K562 (cell line): Measurements from ENCODE around the gene GXYLT2. TPM values are rescaled to one million over a fixed set of nuclear protein-coding genes. Genes with fewer than 3 reads are reported as not detected.

ENCODE experiments used
- ATAC-seq: fragments of 200-7000 bp; cut with Tn5 transposase; 3 replicates; pipeline ENCODE4 v1.9.1; 2020; ENCODE audit warnings: moderate library complexity
- BruUV-seq: library from RNA; stranded (reverse); fragments of 400-500 nt; replicated peaks from 2 replicates; lab custom pipeline; 2021; lab: Mats Ljungman, UMichigan
- CTCF ChIA-PET: fragments of 300-600 bp; formaldehyde crosslinking; extraction: SDS; loops from one replicate; lab custom pipeline; 2021; ENCODE audit warnings: low intra/inter-chr PET ratio; lab: Yijun Ruan, JAX
- POLR2A ChIA-PET: fragments of 300-600, 350-650 bp; sonication (Branson Sonifier 250); formaldehyde crosslinking; extraction: SDS; loops from one replicate; lab custom pipeline; 2021; ENCODE audit warnings: antibody characterized with exemption, inconsistent platforms; lab: Yijun Ruan, JAX
- DNase-seq, 4 experiments: peaks; one replicate each; pipeline versions ENCODE4 v3.0.0 to v3.0.0-alpha.2; 2011 to 2018; ENCODE audit warnings: low spot score in 3 of 4, mixed read lengths in 3 of 4; ENCODE audit errors: extremely low read depth in 1 of 4
- FAIRE-seq: peaks from 2 replicates; lab custom pipeline; 2011; peaks lifted over from hg19 to GRCh38; lab: Jason Lieb, UNC
- H2AFZ ChIP-seq: 2 replicates; pipeline ENCODE4 v1.6.0; 2011; ENCODE audit warnings: low read depth, low read length, control low read depth, inconsistent platforms
- H3K27ac ChIP-seq: fragments of 200-600 bp; 3 replicates; pipeline ENCODE4 v1.8.0; 2011; ENCODE audit warnings: low read depth, mild to moderate bottlenecking, control low read depth, inconsistent platforms, low read length, moderate library complexity, mixed read lengths; ENCODE audit errors: extremely low read depth
- H3K27me3 ChIP-seq, 2 experiments: fragments of 300-600 bp in 1 of 2; 2 replicates in 1 of 2; 3 replicates in 1 of 2; pipeline versions ENCODE4 v1.6.0 to v1.8.0; 2011; ENCODE audit warnings: inconsistent platforms in 2 of 2, low read length in 2 of 2, mild to moderate bottlenecking in 1 of 2, mixed read lengths in 1 of 2, moderate library complexity in 1 of 2; ENCODE audit not compliant: control insufficient read depth in 2 of 2, insufficient read depth in 2 of 2
- H3K36me3 ChIP-seq: fragments of 300-600 bp; 3 replicates; pipeline ENCODE4 v1.8.0; 2011; ENCODE audit warnings: mild to moderate bottlenecking, low read length, inconsistent platforms; ENCODE audit not compliant: control insufficient read depth, insufficient read depth
- H3K4me1 ChIP-seq, 2 experiments: fragments of 200-600 bp in 1 of 2; replicated peaks in 1 of 2; 2 replicates in 1 of 2; 3 replicates in 1 of 2; pipeline versions ENCODE4 v1.5.1 to v1.8.0; 2011; ENCODE audit warnings: inconsistent platforms in 2 of 2, low read length in 2 of 2, mild to moderate bottlenecking in 1 of 2, mixed read lengths in 1 of 2, moderate library complexity in 1 of 2; ENCODE audit not compliant: control insufficient read depth in 2 of 2, insufficient read depth in 2 of 2
- H3K4me2 ChIP-seq: 2 replicates; pipeline ENCODE4 v1.6.1; 2011; ENCODE audit warnings: low read length, control low read depth, inconsistent platforms, mixed read lengths; ENCODE audit not compliant: insufficient read depth
- H3K4me3 ChIP-seq: fragments of 200-600 bp; sonication (generic), shearing (Covaris generic); 2 replicates; pipeline ENCODE4 v1.5.1; 2016; ENCODE audit warnings: control low read depth, inconsistent platforms
- H3K79me2 ChIP-seq: fragments of 200-600 bp; 3 replicates; pipeline ENCODE4 v1.8.0; 2011; ENCODE audit warnings: low read length, inconsistent platforms; ENCODE audit not compliant: control insufficient read depth, insufficient read depth
- H3K9ac ChIP-seq, 2 experiments: 2 replicates each; pipeline versions ENCODE4 v1.6.0 to v1.6.1; 2011; ENCODE audit warnings: low read depth in 2 of 2, low read length in 2 of 2, control low read depth in 1 of 2, inconsistent platforms in 1 of 2, mild to moderate bottlenecking in 1 of 2, mixed read lengths in 1 of 2; ENCODE audit not compliant: insufficient read depth in 1 of 2
- H3K9me1 ChIP-seq: one replicate; pipeline ENCODE4 v1.6.0; 2011; ENCODE audit warnings: inconsistent platforms, mild to moderate bottlenecking, low read length, moderate library complexity; ENCODE audit not compliant: control insufficient read depth, insufficient read depth
- H3K9me3 ChIP-seq: replicated peaks from 2 replicates; pipeline ENCODE4 v1.5.1; 2011; ENCODE audit warnings: low read depth, low read length, inconsistent platforms; ENCODE audit not compliant: control insufficient read depth, insufficient read depth
- H4K20me1 ChIP-seq: replicated peaks from 2 replicates; pipeline ENCODE4 v1.6.1; 2011; ENCODE audit warnings: low read length, inconsistent platforms, mixed read lengths; ENCODE audit not compliant: control insufficient read depth, insufficient read depth
- BCOR ChIP-seq: fragments of 450-650 bp; IDR thresholded peaks from 2 replicates; pipeline ENCODE4 v1.6.1; 2016
- HDAC2 ChIP-seq: fragments of 450-650 bp; IDR thresholded peaks from 2 replicates; pipeline ENCODE4 v1.6.1; 2016; ENCODE audit warnings: mild to moderate bottlenecking
- KDM1A ChIP-seq, 2 experiments: fragments of 450-650 bp; IDR thresholded peaks; 2 replicates each; pipeline ENCODE4 v1.6.1; 2016; ENCODE audit warnings: mild to moderate bottlenecking in 2 of 2
- PRPF4 ChIP-seq: fragments of 200-400 bp; formaldehyde crosslinking; IDR thresholded peaks from one replicate; pipeline ENCODE4 v1.6.1; 2017; ENCODE audit warnings: low read length, low read depth, mild to moderate bottlenecking; ENCODE audit not compliant: insufficient read depth, poor library complexity, severe bottlenecking
- RBM25 ChIP-seq: fragments of 200-400 bp; formaldehyde crosslinking; IDR thresholded peaks from 2 replicates; pipeline ENCODE4 v1.6.1; 2018; ENCODE audit warnings: low read length, low read depth, moderate library complexity; ENCODE audit not compliant: severe bottlenecking
- RCOR1 ChIP-seq, 2 experiments: IDR thresholded peaks; 2 replicates each; pipeline ENCODE4 v1.6.1; 2012; ENCODE audit warnings: low read depth in 2 of 2, low read length in 2 of 2, borderline replicate concordance in 1 of 2, improper control_type of control experiment in 1 of 2
- SPI1 ChIP-seq: IDR thresholded peaks from 2 replicates; pipeline ENCODE4 v1.6.1; 2011; ENCODE audit warnings: low read depth, low read length, control low read depth, borderline replicate concordance
- ZNF324 ChIP-seq: fragments of 250-450 bp; sonication (Bioruptor Pico); IDR thresholded peaks from 2 replicates; pipeline ENCODE4 v1.4.0; 2020; ENCODE audit warnings: mild to moderate bottlenecking
- WGBS: fragments of 100-300 bp; shearing (Covaris generic); methylation state at CpG from one replicate; pipeline ENCODE4 v1.1.6; 2016; ENCODE audit warnings: low coverage, mixed read lengths; ENCODE audit not compliant: insufficient coverage; ENCODE audit errors: missing lambda C conversion rate; 5-methylcytosine and 5-hydroxymethylcytosine counted together
- in situ Hi-C: fragments of 300-500 bp; cut with MboI; formaldehyde crosslinking; loops from 4 replicates; pipeline ENCODE4 v1.15.0; 2018; ENCODE audit warnings: inconsistent platforms, mixed read lengths
- intact Hi-C: fragments of 100-400 bp; cut with micrococcal nuclease; formaldehyde crosslinking; loops from 2 replicates; pipeline ENCODE4 v1.14.2; 2022
- polyA plus RNA-seq, 8 experiments: library from polyadenylated mRNA; depleted of rRNA in 4 of 8; stranded (reverse) in 5 of 8; unstranded in 3 of 8; fragments of >200 nt; fragmentation: Nextera tagmentation in 2 of 8; fragmentation: Illumina TruSeq in 1 of 8; extraction: Ambion mirVana in 2 of 8; extraction: Trizol in 1 of 8; gene quantifications; 2 replicates each; pipeline versions ENCODE4 v1.2.1 to v1.2.3, GENCODE V29; 2011 to 2014; ENCODE audit warnings: inconsistent platforms in 1 of 8, missing spikeins in 1 of 8
- total RNA-seq, 7 experiments: library from RNA; depleted of rRNA in 6 of 7; stranded (reverse); fragments of >200 nt in 6 of 7; fragmentation: Illumina TruSeq in 2 of 7; extraction: Trizol in 2 of 7; gene quantifications; 2 replicates each; pipeline versions ENCODE4 v1.2.1 to v1.2.3, GENCODE V29; 2011 to 2021; ENCODE audit warnings: low replicate concordance in 1 of 7

GXYLT2 gene
- total and polyA plus RNA-seq, 9 of the 15 experiments (the other 6 are each of a cell fraction or from before 2014, with no cell fraction given), result 0.71 to 6.0 (median 3.3) TPM

GRCh38 chr3:72894976-72895552, 7.2 kb downstream of the GXYLT2 start:
- DNase-seq (no peak), ATAC-seq (no peak), FAIRE-seq (no peak)
- POLR2A ChIA-PET, result no interaction called here
- TF ChIP-seq PRPF4, result no peak
- TF ChIP-seq SPI1, result peak; percentile 48; the same call in 1 of the 2 replicates
- no peak overlapping the region for H3K9ac ChIP-seq
- no peaks in the 10 kb centered on the region for H3K79me2 ChIP-seq
- no peak overlapping the region for H3K4me2 ChIP-seq
- H2AFZ ChIP-seq, result no peak overlapping the region
- no peak overlapping the region for H3K27ac ChIP-seq
- no peaks in the 10 kb centered on the region for H3K9me1 ChIP-seq
- H4K20me1 ChIP-seq, result no peaks in the 10 kb centered on the region
- H3K4me3 ChIP-seq, result no peak overlapping the region
- WGBS, result 40% methylated on average over 2 of the region's 5 CpGs
- BruUV-seq, result no TSS peak
- H3K4me1 ChIP-seq, result peaks cover 0 to 11% of the 10 kb centered on the region in 2 experiments; a peak in 3 of 5 replicates
- H3K36me3 ChIP-seq, result no peaks in the 10 kb centered on the region
- CTCF ChIA-PET, result no interaction called here
- in situ Hi-C loops, result no loop called here
- H3K9me3 ChIP-seq, result no peaks in the 10 kb centered on the region
- H3K27me3 ChIP-seq, result no peaks in the 10 kb centered on the region
- intact Hi-C loops, result no loop called here

GRCh38 chr3:72896996-72897757, 9.3 kb downstream of the GXYLT2 start:
- Histone ChIP-seq H2AFZ (no peak overlapping the region), H4K20me1 (no peaks in the 10 kb centered on the region), H3K9me1 (no peaks in the 10 kb centered on the region), H3K9me3 (no peaks in the 10 kb centered on the region), H3K4me2 (no peak overlapping the region), H3K27me3 (no peaks in the 10 kb centered on the region), H3K4me3 (no peak overlapping the region), H3K36me3 (no peaks in the 10 kb centered on the region), H3K27ac (no peak overlapping the region), H3K9ac (no peak overlapping the region), H3K4me1 (no peaks in the 10 kb centered on the region; a peak in 1 of 5 replicates), H3K79me2 (no peaks in the 10 kb centered on the region)
- BruUV-seq, result no TSS peak
- ChIA-PET POLR2A (interaction anchor here (3.2 kb wide), 1 partner anchor 10 kb away, joined by 13 read pairs; the partner anchor contains the start of gene GXYLT2), CTCF (interaction anchor here (0.7 kb wide), 1 partner anchor 1093 kb away, joined by 3 read pairs; no protein-coding TSS in a partner anchor)
- no peak for ATAC-seq
- TF ChIP-seq BCOR (peak; percentile 73), RCOR1 (IDR thresholded peaks at IDR 0.05; ENCODE audit: borderline replicate concordance in 1 of 2, low read depth in 2 of 2, low read length in 2 of 2) (0 out of 4 replicates have a peak, but pooled peaks of 1 of the 2 experiments have one; percentile 14), ZNF324 (no peak), HDAC2 (0 out of 2 replicates have a peak, but pooled peaks have one; percentile 31), KDM1A (IDR thresholded peaks at IDR 0.05) (peak in 1 of 2 experiments; percentile 43; a peak in 2 of 4 replicates), RBM25 (peak; percentile 93)
- no peak for FAIRE-seq
- DNase-seq, result no peak
- WGBS, result 34% methylated on average over 4 of the region's 4 CpGs
- intact Hi-C loops (no loop called here), in situ Hi-C loops (no loop called here)
